Spinal cord (tissue), 10 donors: Measurements from ENCODE around the gene YRDC. TPM values are rescaled to one million over a fixed set of nuclear protein-coding genes. Genes with fewer than 3 reads are reported as not detected.

ENCODE experiments used
- DNase-seq, 6 donors: peaks; one replicate each; pipeline versions ENCODE4 v3.0.0 to v3.0.0-alpha.2; 2013 to 2015; ENCODE audit warnings: low spot score in 6 of 6, low read depth in 4 of 6
- H3K27ac ChIP-seq: one replicate; pipeline ENCODE4 v1.5.1; 2013; ENCODE audit warnings: low read depth, low read length, control low read depth
- H3K27me3 ChIP-seq: one replicate; pipeline ENCODE4 v1.6.1; 2013; ENCODE audit warnings: low read length; ENCODE audit not compliant: control insufficient read depth, insufficient read depth
- H3K36me3 ChIP-seq: one replicate; pipeline ENCODE4 v1.6.1; 2013; ENCODE audit warnings: low read length; ENCODE audit not compliant: control insufficient read depth, insufficient read depth
- H3K4me1 ChIP-seq: one replicate; pipeline ENCODE4 v1.6.1; 2013; ENCODE audit warnings: low read length; ENCODE audit not compliant: control insufficient read depth, insufficient read depth
- H3K4me3 ChIP-seq: one replicate; pipeline ENCODE4 v1.5.1; 2013; ENCODE audit warnings: low read depth, low read length, control low read depth
- H3K9me3 ChIP-seq: one replicate; pipeline ENCODE4 v1.6.1; 2013; ENCODE audit warnings: low read length; ENCODE audit not compliant: control insufficient read depth, insufficient read depth
- WGBS: methylation state at CpG from one replicate; pipeline ENCODE4 v1.1.5; 2013; ENCODE audit warnings: missing lambda C conversion rate; ENCODE audit not compliant: insufficient coverage; 5-methylcytosine and 5-hydroxymethylcytosine counted together
- polyA plus RNA-seq, 2 donors: library from polyadenylated mRNA; unstranded; fragments of 120-200 nt; gene quantifications; one replicate each; pipeline ENCODE4 v1.2.1, GENCODE V29; 2013; ENCODE audit not compliant: insufficient read length in 2 of 2
- total RNA-seq, 2 donors: library from RNA; depleted of rRNA in 1 of 2; stranded (reverse); fragments of 120-200 nt in 1 of 2; fragments of >200 nt in 1 of 2; gene quantifications; one replicate each; pipeline versions ENCODE4 v1.2.3 to v1.2.4, GENCODE V29; 2013 to 2014
- donor health status: healthy.

Gene YRDC
- total and polyA plus RNA-seq, 4 donors, result 11.6 to 17.0 (median 14.3) TPM

DNA sequence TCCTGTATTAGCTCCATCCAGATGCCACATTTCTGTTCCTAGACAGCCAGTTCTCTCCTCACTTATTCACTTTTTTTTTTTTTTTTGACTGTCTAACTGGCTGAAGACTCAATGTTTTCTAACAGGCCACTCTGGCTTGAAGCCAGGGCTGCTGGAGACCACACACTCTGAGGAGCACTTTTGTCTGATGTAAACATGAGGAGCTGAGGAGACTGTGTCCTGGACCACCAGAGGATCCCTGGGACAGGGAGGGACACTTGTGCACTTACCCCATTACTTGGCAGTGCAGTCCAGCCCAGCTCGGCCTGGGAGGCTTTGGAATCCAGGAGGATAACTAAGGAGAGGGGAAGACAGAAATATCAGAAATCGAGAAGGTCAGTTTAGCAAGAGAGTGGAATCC lies 45.5 kb downstream of the YRDC start:
- Histone ChIP-seq H3K27ac (no peak overlapping the region), H3K4me3 (no peak overlapping the region), H3K9me3 (no peaks in the 10 kb centered on the region), H3K36me3 (peaks cover 10% of the 10 kb centered on the region), H3K27me3 (peaks cover 66% of the 10 kb centered on the region), H3K4me1 (peaks cover 33% of the 10 kb centered on the region)
- WGBS, result 63% methylated on average over 1 of the region's 2 CpGs
- DNase-seq, result no peak

DNA sequence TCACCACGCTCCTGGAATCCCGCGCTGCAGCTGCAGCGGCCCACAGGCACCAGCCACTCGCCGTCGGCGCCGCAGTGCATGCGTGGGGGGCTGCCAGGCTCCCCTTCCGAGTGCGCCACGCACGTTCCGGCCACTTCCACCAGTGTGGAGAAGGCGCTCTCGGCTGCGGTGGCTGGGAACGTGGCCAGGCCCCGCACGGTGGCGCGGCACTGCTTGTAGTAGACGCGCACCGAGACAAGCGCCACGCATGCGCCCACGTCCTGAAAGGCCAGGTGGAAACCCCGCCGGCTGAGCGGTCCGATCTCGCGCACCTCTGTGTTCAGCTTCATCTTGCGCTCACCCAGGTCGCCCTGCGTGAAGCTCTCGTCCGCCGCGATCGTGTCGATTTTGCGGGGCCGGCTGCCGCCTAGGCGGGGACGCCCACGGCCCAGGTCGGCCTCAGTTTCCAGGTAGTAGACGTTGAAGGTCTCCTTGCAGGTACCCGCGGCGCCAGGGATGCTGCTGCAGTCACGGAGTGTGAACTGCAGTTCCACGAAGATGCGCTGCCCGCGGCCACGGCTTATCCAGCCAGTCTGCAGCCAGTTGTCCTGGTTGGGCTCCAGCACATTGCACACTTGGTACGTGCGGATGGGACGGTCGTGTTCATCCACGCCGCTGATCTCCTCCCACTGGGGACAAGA lies 46.5 kb downstream of the YRDC start:
- Histone ChIP-seq H3K36me3 (peaks cover 10% of the 10 kb centered on the region), H3K4me3 (no peak overlapping the region), H3K27me3 (peaks cover 63% of the 10 kb centered on the region), H3K9me3 (no peaks in the 10 kb centered on the region), H3K27ac (no peak overlapping the region), H3K4me1 (peaks cover 33% of the 10 kb centered on the region)
- peak in 1 of 6 donors; percentile 27 for DNase-seq
- WGBS, result 51% methylated on average over 68 of the region's 68 CpGs

DNA sequence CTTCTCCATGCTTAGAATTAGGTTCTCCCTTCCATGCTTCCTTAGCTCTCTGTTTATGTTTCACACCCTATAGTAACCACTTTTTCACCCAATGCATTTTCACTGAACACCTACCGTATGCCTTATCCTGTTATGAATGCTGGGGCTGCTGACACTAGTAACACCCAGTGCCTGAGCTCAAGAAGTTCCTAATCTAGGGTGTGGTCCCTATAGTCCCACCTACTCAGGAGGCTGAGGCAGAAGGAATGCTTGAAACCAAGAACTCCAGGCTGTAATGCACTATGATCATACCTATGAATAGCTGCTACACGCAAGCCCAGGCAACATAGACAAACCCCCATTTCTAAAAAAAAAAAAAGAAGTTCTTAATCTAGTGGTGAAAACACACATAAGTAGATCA lies 48.6 kb downstream of the YRDC start:
- Histone ChIP-seq H3K4me3 (no peak overlapping the region), H3K36me3 (peaks cover 10% of the 10 kb centered on the region), H3K4me1 (peaks cover 15% of the 10 kb centered on the region), H3K27me3 (peaks cover 46% of the 10 kb centered on the region), H3K27ac (no peak overlapping the region), H3K9me3 (no peaks in the 10 kb centered on the region)
- WGBS, result 90% methylated on average over 1 of the region's 2 CpGs
- DNase-seq, result no peak

DNA sequence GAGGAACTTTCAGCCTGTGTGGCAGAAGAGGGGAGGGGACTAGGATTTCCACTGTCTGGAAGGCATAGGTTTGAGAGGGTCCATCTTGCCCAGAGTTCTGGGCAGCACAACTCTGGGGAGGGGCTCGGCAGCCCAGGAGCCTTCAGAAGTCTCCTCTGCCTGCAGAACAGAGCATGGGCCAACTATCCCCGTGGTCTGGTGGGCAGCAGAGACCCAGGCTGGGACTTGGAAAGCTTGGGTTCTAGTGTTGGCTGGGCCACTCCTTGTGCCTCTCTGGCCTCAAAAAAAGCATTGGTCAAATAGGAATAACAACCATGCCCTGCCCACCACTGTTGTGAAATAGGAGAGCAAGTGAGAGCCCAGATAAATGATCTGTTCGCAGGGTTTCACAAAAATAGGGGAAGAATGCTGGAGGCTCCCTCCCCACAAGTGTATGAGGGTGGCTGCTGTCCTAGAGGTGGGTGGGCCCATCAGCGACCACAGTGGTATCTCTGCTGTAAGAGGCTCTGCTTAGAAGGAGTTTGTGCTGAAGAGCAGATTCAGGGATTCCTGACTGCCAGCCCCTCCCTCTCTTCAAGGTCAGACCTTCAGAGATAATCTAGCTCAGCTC lies 52.0 kb downstream of the YRDC start:
- H3K9me3 ChIP-seq, result no peaks in the 10 kb centered on the region
- peaks cover 14% of the 10 kb centered on the region for H3K4me1 ChIP-seq
- DNase-seq, result no peak
- peaks cover 1% of the 10 kb centered on the region for H3K36me3 ChIP-seq
- H3K4me3 ChIP-seq, result no peak overlapping the region
- no peak overlapping the region for H3K27ac ChIP-seq
- 81% methylated on average over 3 of the region's 4 CpGs for WGBS
- peaks cover 35% of the 10 kb centered on the region for H3K27me3 ChIP-seq

DNA sequence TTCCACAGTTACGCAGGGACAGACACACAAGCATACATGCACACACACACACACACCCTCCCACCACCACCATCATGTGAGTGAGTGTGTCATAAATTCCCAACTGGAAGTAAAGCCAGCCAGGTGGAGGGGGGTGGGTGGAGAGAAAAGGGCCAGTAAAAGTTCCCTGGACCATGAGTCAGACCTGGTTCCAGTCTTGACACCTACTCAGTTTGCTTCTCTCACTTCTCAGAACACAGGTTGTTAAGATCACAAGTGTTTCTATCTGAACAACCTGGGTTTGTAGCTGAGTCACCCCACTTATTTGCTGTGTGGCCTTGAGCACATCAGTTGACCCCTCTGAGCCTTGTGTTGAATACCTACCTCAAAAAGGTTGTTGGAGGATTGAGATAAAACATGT lies 52.7 kb downstream of the YRDC start:
- DNase-seq, result no peak
- Histone ChIP-seq H3K27ac (no peak overlapping the region), H3K9me3 (no peaks in the 10 kb centered on the region), H3K4me1 (peaks cover 14% of the 10 kb centered on the region), H3K36me3 (no peaks in the 10 kb centered on the region), H3K4me3 (no peak overlapping the region), H3K27me3 (peaks cover 32% of the 10 kb centered on the region)
- WGBS, result no CpG with 5 or more reads among the region's 1 CpG

DNA sequence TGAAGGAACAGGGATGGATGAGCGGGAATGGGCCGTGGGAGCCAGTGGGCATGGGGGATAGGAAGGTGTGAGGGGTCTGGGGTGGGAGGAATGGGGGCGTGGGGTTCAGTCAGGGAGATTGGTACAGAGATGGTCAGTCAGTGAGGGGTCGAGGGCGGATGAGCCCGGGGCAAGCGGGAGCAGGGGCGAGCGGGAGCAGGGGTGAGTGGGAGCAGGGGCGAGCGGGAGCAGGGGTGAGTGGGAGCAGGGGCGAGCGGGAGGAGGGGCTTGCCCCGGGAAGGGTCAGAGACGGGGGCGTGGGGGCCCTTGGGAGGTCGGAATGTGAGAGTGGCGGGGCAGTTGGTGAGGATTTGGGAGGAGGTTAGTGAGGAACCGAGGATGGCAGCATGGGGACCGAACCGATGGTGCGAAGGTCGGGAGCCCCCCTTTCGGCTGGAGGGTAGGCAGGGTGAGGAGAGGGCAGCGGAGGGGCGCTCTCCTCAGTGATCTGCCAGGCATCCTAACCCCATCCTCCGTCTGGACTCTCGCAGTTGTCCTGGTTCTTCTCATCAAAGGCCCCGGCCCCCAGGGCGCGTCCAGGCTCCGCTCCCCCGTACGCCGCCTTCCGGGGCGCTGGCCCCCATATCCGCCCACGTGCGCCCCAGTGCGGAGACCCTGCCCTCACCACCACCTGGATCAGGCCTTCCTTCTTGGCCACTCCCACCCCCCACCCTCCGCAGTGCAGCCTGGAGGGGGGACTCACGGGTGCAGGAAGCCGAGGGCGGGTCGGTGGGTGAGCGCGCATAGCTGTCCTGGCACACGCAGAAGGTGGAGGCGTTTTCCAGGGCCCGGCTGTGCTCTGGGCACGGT lies 54.3 kb downstream of the YRDC start:
- Histone ChIP-seq H3K27me3 (peaks cover 28% of the 10 kb centered on the region), H3K36me3 (no peaks in the 10 kb centered on the region), H3K4me3 (no peak overlapping the region), H3K9me3 (no peaks in the 10 kb centered on the region), H3K27ac (no peak overlapping the region), H3K4me1 (peaks cover 14% of the 10 kb centered on the region)
- DNase-seq, result no peak
- WGBS, result 7% methylated on average over 47 of the region's 52 CpGs

Other genes starting within 250 kb of the YRDC start
- 10 to 100 TPM; 41.7 to 67.6 TPM for gene GNL2, start 212.3 kb downstream of the YRDC start, total RNA-seq
- gene GNL2, start 212.3 kb downstream of the YRDC start, polyA plus RNA-seq, result 10 to 100 TPM; 37.3 to 44.8 TPM
- gene RSPO1, start 173.3 kb downstream of the YRDC start, total RNA-seq, result under 1 TPM in 1 of 2 donors, not detected in 1; 0.06 TPM
- under 1 TPM; 0.27 to 0.29 TPM for gene RSPO1, start 173.3 kb downstream of the YRDC start, polyA plus RNA-seq
- 1 to 10 TPM; 2.2 to 2.5 TPM for gene CDCA8, start 115.7 kb downstream of the YRDC start, total RNA-seq
- 1 to 10 TPM; 7.9 to 8.1 TPM for gene CDCA8, start 115.7 kb downstream of the YRDC start, polyA plus RNA-seq
- gene EPHA10, start 43.1 kb downstream of the YRDC start, total RNA-seq, result 1 to 10 TPM; 4.8 to 9.6 TPM
- gene EPHA10, start 43.1 kb downstream of the YRDC start, polyA plus RNA-seq, result 10 to 100 TPM; 12.6 to 21.9 TPM
- gene MANEAL, start 14.4 kb downstream of the YRDC start, total RNA-seq, result 10 to 100 TPM; 15.0 to 30.8 TPM
- 10 to 100 TPM; 50.9 to 53.7 TPM for gene MANEAL, start 14.4 kb downstream of the YRDC start, polyA plus RNA-seq
- gene C1orf122, start 418 bp downstream of the YRDC start, total RNA-seq, result 10 to 100 TPM; 19.5 to 72.6 TPM
- 100 to 1,000 TPM; 107 to 110 TPM for gene C1orf122, start 418 bp downstream of the YRDC start, polyA plus RNA-seq
- gene MTF1, start 51.4 kb upstream of the YRDC start, total RNA-seq, result 1 to 10 TPM; 3.1 to 4.3 TPM
- 1 to 10 TPM; 7.6 to 8.6 TPM for gene MTF1, start 51.4 kb upstream of the YRDC start, polyA plus RNA-seq
- gene INPP5B, start 138.8 kb upstream of the YRDC start, total RNA-seq, result 10 to 100 TPM; 18.4 to 26.6 TPM
- 10 to 100 TPM; 11.5 to 24.3 TPM for gene INPP5B, start 138.8 kb upstream of the YRDC start, polyA plus RNA-seq
- 10 to 100 TPM; 65.1 to 74.6 TPM for gene SF3A3, start 181.8 kb upstream of the YRDC start, total RNA-seq
- 10 to 100 TPM; 53.5 to 60.5 TPM for gene SF3A3, start 181.8 kb upstream of the YRDC start, polyA plus RNA-seq
- 10 to 100 TPM in 1 of 2 donors, 1 to 10 TPM in 1; 8.0 to 23.3 TPM for gene FHL3, start 197.3 kb upstream of the YRDC start, total RNA-seq
- 10 to 100 TPM; 16.1 to 17.6 TPM for gene FHL3, start 197.3 kb upstream of the YRDC start, polyA plus RNA-seq
- 10 to 100 TPM; 43.5 to 46.6 TPM for gene UTP11, start 204.5 kb upstream of the YRDC start, total RNA-seq
- 10 to 100 TPM; 30.6 to 39.7 TPM for gene UTP11, start 204.5 kb upstream of the YRDC start, polyA plus RNA-seq
- gene POU3F1, start 238.6 kb upstream of the YRDC start, total RNA-seq, result 1 to 10 TPM; 2.3 to 3.0 TPM
- gene POU3F1, start 238.6 kb upstream of the YRDC start, polyA plus RNA-seq, result 1 to 10 TPM; 3.3 to 4.9 TPM